K562 (cell line): ENCODE data around the gene CELSR2. TPM values are rescaled to one million over a fixed set of nuclear protein-coding genes. Genes with fewer than 3 reads are reported as not detected.

Experiments used
- ETV6 ChIP-seq, 3 experiments: fragments of 150-350 bp in 1 of 3; sonication (generic) in 1 of 3; formaldehyde crosslinking in 1 of 3; IDR thresholded peaks; 2 replicates each; pipeline versions ENCODE4 v1.6.1 to v1.8.0; 2014 to 2022; ENCODE audit warnings: borderline replicate concordance in 2 of 3, low read depth in 2 of 3, antibody characterized with exemption in 1 of 3, low read length in 1 of 3, mild to moderate bottlenecking in 1 of 3, missing genetic modification reagents in 1 of 3
- FIP1L1 ChIP-seq: fragments of 200-400 bp; formaldehyde crosslinking; IDR thresholded peaks from 2 replicates; pipeline ENCODE4 v1.6.1; 2018; ENCODE audit warnings: mild to moderate bottlenecking, low read depth, low read length; ENCODE audit not compliant: poor library complexity, severe bottlenecking
- MECOM ChIP-seq: fragments of 250-450 bp; sonication (Bioruptor Pico); IDR thresholded peaks from 2 replicates; pipeline ENCODE4 v1.8.0; 2022; ENCODE audit warnings: inconsistent platforms
- MEIS2 ChIP-seq: fragments of 450-650 bp; IDR thresholded peaks from 2 replicates; pipeline ENCODE4 v1.6.1; 2014; ENCODE audit warnings: mild to moderate bottlenecking; ENCODE audit not compliant: partially characterized antibody
- RB1 ChIP-seq: fragments of 450-650 bp; IDR thresholded peaks from 2 replicates; pipeline ENCODE4 v1.6.1; 2017; ENCODE audit warnings: low read depth, mild to moderate bottlenecking
- SUPT5H ChIP-seq: fragments of 450-650 bp; IDR thresholded peaks from 2 replicates; pipeline ENCODE4 v1.6.1; 2016
- TAL1 ChIP-seq: fragments of 450-650 bp; IDR thresholded peaks from 2 replicates; pipeline ENCODE4 v1.6.1; 2016; ENCODE audit warnings: mild to moderate bottlenecking
- TBP ChIP-seq: optimal IDR thresholded peaks from 2 replicates; pipeline ENCODE3; 2011; ENCODE audit warnings: low read depth, low read length, improper control_type of control experiment
- TCF15 ChIP-seq: fragments of 250-450 bp; sonication (Bioruptor Pico); IDR thresholded peaks from 2 replicates; pipeline ENCODE4 v1.8.0; 2022; ENCODE audit warnings: moderate library complexity, mild to moderate bottlenecking, inconsistent platforms
- TCF7L2 ChIP-seq: fragments of 150-350 bp; IDR thresholded peaks from 2 replicates; pipeline ENCODE4 v1.6.1; 2016; ENCODE audit warnings: low read depth, mild to moderate bottlenecking, low read length, moderate library complexity
- ZFX ChIP-seq: sonication (generic); formaldehyde crosslinking; IDR thresholded peaks from 2 replicates; pipeline ENCODE4 v1.8.0; 2022; ENCODE audit warnings: mild to moderate bottlenecking, missing genetic modification reagents, moderate library complexity
- ZNF444 ChIP-seq: fragments of 250-450 bp; sonication (Bioruptor Pico); IDR thresholded peaks from 2 replicates; pipeline ENCODE4 v1.4.0; 2020; ENCODE audit warnings: mild to moderate bottlenecking, moderate library complexity
- polyA plus RNA-seq, 8 experiments: library from polyadenylated mRNA; depleted of rRNA in 4 of 8; stranded (reverse) in 5 of 8; unstranded in 3 of 8; fragments of >200 nt; fragmentation: Nextera tagmentation in 2 of 8; fragmentation: Illumina TruSeq in 1 of 8; extraction: Ambion mirVana in 2 of 8; extraction: Trizol in 1 of 8; gene quantifications; 2 replicates each; pipeline versions ENCODE4 v1.2.1 to v1.2.3, GENCODE V29; 2011 to 2014; ENCODE audit warnings: inconsistent platforms in 1 of 8, missing spikeins in 1 of 8
- total RNA-seq, 7 experiments: library from RNA; depleted of rRNA in 6 of 7; stranded (reverse); fragments of >200 nt in 6 of 7; fragmentation: Illumina TruSeq in 2 of 7; extraction: Trizol in 2 of 7; gene quantifications; 2 replicates each; pipeline versions ENCODE4 v1.2.1 to v1.2.3, GENCODE V29; 2011 to 2021; ENCODE audit warnings: low replicate concordance in 1 of 7
- TF ChIP-seq, protein P1 (sequence below), 2 experiments: fragments of 450-650 bp in 1 of 2; sonication (generic) in 1 of 2; formaldehyde crosslinking in 1 of 2; IDR thresholded peaks; 2 replicates each; pipeline versions ENCODE4 v1.7.1 to v1.9.0; 2016 to 2022; ENCODE audit warnings: inconsistent platforms in 1 of 2, mild to moderate bottlenecking in 1 of 2, missing genetic modification reagents in 1 of 2
- TF ChIP-seq, protein P2 (sequence below): fragments of 250-450 bp; sonication (Bioruptor Pico); IDR thresholded peaks from 2 replicates; pipeline ENCODE4 v1.5.0; 2021

CELSR2 gene
- total and polyA plus RNA-seq, 9 of the 15 experiments (the other 6 are each of a cell fraction or from before 2014, with no cell fraction given): 0.31 to 21.9 (median 4.2) TPM

- peak; percentile 94 for TF ChIP-seq SUPT5H
- TF ChIP-seq, protein P1, sequence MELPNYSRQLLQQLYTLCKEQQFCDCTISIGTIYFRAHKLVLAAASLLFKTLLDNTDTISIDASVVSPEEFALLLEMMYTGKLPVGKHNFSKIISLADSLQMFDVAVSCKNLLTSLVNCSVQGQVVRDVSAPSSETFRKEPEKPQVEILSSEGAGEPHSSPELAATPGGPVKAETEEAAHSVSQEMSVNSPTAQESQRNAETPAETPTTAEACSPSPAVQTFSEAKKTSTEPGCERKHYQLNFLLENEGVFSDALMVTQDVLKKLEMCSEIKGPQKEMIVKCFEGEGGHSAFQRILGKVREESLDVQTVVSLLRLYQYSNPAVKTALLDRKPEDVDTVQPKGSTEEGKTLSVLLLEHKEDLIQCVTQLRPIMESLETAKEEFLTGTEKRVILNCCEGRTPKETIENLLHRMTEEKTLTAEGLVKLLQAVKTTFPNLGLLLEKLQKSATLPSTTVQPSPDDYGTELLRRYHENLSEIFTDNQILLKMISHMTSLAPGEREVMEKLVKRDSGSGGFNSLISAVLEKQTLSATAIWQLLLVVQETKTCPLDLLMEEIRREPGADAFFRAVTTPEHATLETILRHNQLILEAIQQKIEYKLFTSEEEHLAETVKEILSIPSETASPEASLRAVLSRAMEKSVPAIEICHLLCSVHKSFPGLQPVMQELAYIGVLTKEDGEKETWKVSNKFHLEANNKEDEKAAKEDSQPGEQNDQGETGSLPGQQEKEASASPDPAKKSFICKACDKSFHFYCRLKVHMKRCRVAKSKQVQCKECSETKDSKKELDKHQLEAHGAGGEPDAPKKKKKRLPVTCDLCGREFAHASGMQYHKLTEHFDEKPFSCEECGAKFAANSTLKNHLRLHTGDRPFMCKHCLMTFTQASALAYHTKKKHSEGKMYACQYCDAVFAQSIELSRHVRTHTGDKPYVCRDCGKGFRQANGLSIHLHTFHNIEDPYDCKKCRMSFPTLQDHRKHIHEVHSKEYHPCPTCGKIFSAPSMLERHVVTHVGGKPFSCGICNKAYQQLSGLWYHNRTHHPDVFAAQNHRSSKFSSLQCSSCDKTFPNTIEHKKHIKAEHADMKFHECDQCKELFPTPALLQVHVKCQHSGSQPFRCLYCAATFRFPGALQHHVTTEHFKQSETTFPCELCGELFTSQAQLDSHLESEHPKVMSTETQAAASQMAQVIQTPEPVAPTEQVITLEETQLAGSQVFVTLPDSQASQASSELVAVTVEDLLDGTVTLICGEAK (IDR thresholded peaks at IDR 0.05): peak; percentile 53; the same call in 1 of the 2 replicates
- TF ChIP-seq, protein P1 (CRISPR knock-in tag; IDR thresholded peaks at IDR 0.05): no peak
- no peak for TF ChIP-seq TAL1
- no peak for TF ChIP-seq ZNF444
- no peak for TF ChIP-seq ETV6 (IDR thresholded peaks at IDR 0.05; ENCODE audit: borderline replicate concordance in 1 of 2, low read depth in 2 of 2, low read length in 1 of 2)
- peak; percentile 77; the same call in 1 of the 2 replicates for TF ChIP-seq ETV6 (CRISPR knock-in tag; IDR thresholded peaks at IDR 0.05; ENCODE audit: borderline replicate concordance)
- TF ChIP-seq MEIS2: peak; percentile 97
- TF ChIP-seq RB1: no peak
- TF ChIP-seq MECOM (CRISPR knock-in tag): peak; percentile 26; the same call in 1 of the 2 replicates
- peak; percentile 68 for TF ChIP-seq TBP
- TF ChIP-seq TCF7L2: 0 out of 2 replicates have a peak, but pooled peaks have one; percentile 6
- peak; percentile 80 for TF ChIP-seq FIP1L1
- TF ChIP-seq TCF15 (CRISPR knock-in tag): no peak
- TF ChIP-seq ZFX (CRISPR knock-in tag): peak; percentile 45; the same call in 1 of the 2 replicates
- TF ChIP-seq, protein P2, sequence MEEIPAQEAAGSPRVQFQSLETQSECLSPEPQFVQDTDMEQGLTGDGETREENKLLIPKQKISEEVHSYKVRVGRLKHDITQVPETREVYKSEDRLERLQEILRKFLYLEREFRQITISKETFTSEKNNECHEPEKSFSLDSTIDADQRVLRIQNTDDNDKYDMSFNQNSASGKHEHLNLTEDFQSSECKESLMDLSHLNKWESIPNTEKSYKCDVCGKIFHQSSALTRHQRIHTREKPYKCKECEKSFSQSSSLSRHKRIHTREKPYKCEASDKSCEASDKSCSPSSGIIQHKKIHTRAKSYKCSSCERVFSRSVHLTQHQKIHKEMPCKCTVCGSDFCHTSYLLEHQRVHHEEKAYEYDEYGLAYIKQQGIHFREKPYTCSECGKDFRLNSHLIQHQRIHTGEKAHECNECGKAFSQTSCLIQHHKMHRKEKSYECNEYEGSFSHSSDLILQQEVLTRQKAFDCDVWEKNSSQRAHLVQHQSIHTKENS (CRISPR knock-in tag): no peak
Observed at GRCh38 chr1:109213824-109214693, 35.3 kb upstream of the CELSR2 start, which contains the start of gene SARS1 (continued).
